ENCODE results near the gene STX18. TPM values are rescaled to one million over a fixed set of nuclear protein-coding genes. Genes with fewer than 3 reads are reported as not detected.

The STX18 gene
- total RNA-seq, 1 experiment from 2014 or later: 32.7 TPM

- ChIA-PET CTCF (interaction anchor here (0.5 to 1.6 kb wide), 10 partner anchors 17 to 1857 kb away, joined by 3 to 4 read pairs (median 4); no protein-coding TSS in a partner anchor), POLR2A (interaction anchor here (0.8 kb wide), 1 partner anchor 63 kb away, joined by 6 read pairs; the partner anchor contains the start of gene STX18)
- BruUV-seq (replicated peaks): no TSS peak
- intact Hi-C loops (cut with micrococcal nuclease): no loop called here
- no peak for TF ChIP-seq CTCF (IDR thresholded peaks at IDR 0.05; ENCODE audit: unreplicated experiment)
- H3K27ac Mint-ChIP-seq (ENCODE audit: low read depth, unreplicated experiment): no peak overlapping the region
- H3K36me3 Mint-ChIP-seq (ENCODE audit: insufficient read depth, unreplicated experiment): peaks cover 6% of the 10 kb centered on the region
- H3K9me3 Mint-ChIP-seq (ENCODE audit: unreplicated experiment): no peaks in the 10 kb centered on the region
- no peaks in the 10 kb centered on the region for H3K27me3 Mint-ChIP-seq (ENCODE audit: insufficient read depth, unreplicated experiment)
- DNase-seq (ENCODE audit: unreplicated experiment): no peak
- H3K4me3 Mint-ChIP-seq (ENCODE audit: unreplicated experiment): no peak overlapping the region
- H3K4me1 Mint-ChIP-seq (ENCODE audit: insufficient read depth, unreplicated experiment): peaks cover 14% of the 10 kb centered on the region
Observed at GRCh38 chr4:4479366-4479765, 62.5 kb downstream of the STX18 start.

- TF ChIP-seq CTCF (IDR thresholded peaks at IDR 0.05; ENCODE audit: unreplicated experiment): no peak
- POLR2A ChIA-PET: interaction anchor here (0.7 kb wide), 1 partner anchor 9 kb away, joined by 4 read pairs; no protein-coding TSS in a partner anchor
- Mint-ChIP-seq H3K27me3 (ENCODE audit: insufficient read depth, unreplicated experiment) (no peaks in the 10 kb centered on the region), H3K9me3 (ENCODE audit: unreplicated experiment) (no peaks in the 10 kb centered on the region), H3K27ac (ENCODE audit: low read depth, unreplicated experiment) (no peak overlapping the region), H3K4me3 (ENCODE audit: unreplicated experiment) (no peak overlapping the region), H3K36me3 (ENCODE audit: insufficient read depth, unreplicated experiment) (peaks cover 6% of the 10 kb centered on the region), H3K4me1 (ENCODE audit: insufficient read depth, unreplicated experiment) (peaks cover 30% of the 10 kb centered on the region)
- CTCF ChIA-PET: interaction anchor here (0.9 to 2.4 kb wide), 2 partner anchors 9 to 46 kb away, joined by 3 to 8 read pairs; no protein-coding TSS in a partner anchor
- no peak for DNase-seq (ENCODE audit: unreplicated experiment)
- no TSS peak for BruUV-seq (replicated peaks)
- intact Hi-C loops (cut with micrococcal nuclease): no loop called here
Observed at GRCh38 chr4:4477796-4478195, 64.1 kb downstream of the STX18 start.

- BruUV-seq (replicated peaks): no TSS peak
- no peaks in the 10 kb centered on the region for H3K9me3 Mint-ChIP-seq (ENCODE audit: unreplicated experiment)
- TF ChIP-seq CTCF (IDR thresholded peaks at IDR 0.05; ENCODE audit: unreplicated experiment): no peak
- intact Hi-C loops (cut with micrococcal nuclease): no loop called here
- CTCF ChIA-PET: interaction anchor here (2.4 kb wide), 1 partner anchor 10 kb away, joined by 8 read pairs; no protein-coding TSS in a partner anchor
- peak; percentile 13 for DNase-seq (ENCODE audit: unreplicated experiment)
- no peaks in the 10 kb centered on the region for H3K27me3 Mint-ChIP-seq (ENCODE audit: insufficient read depth, unreplicated experiment)
- peaks cover 34% of the 10 kb centered on the region for H3K4me1 Mint-ChIP-seq (ENCODE audit: insufficient read depth, unreplicated experiment)
- H3K36me3 Mint-ChIP-seq (ENCODE audit: insufficient read depth, unreplicated experiment): peaks cover 6% of the 10 kb centered on the region
- no peak overlapping the region for H3K4me3 Mint-ChIP-seq (ENCODE audit: unreplicated experiment)
- no peak overlapping the region for H3K27ac Mint-ChIP-seq (ENCODE audit: low read depth, unreplicated experiment)
- POLR2A ChIA-PET: no interaction called here
Observed at GRCh38 chr4:4477391-4477790, 64.5 kb downstream of the STX18 start.

GRCh38 chr4:4474476-4474875, 67.4 kb downstream of the STX18 start:
- intact Hi-C loops (cut with micrococcal nuclease): no loop called here
- CTCF ChIA-PET: no interaction called here
- Mint-ChIP-seq H3K27me3 (ENCODE audit: insufficient read depth, unreplicated experiment) (no peaks in the 10 kb centered on the region), H3K27ac (ENCODE audit: low read depth, unreplicated experiment) (peak overlapping the region; percentile 9), H3K36me3 (ENCODE audit: insufficient read depth, unreplicated experiment) (peaks cover 6% of the 10 kb centered on the region), H3K4me3 (ENCODE audit: unreplicated experiment) (no peak overlapping the region), H3K4me1 (ENCODE audit: insufficient read depth, unreplicated experiment) (peaks cover 24% of the 10 kb centered on the region), H3K9me3 (ENCODE audit: unreplicated experiment) (no peaks in the 10 kb centered on the region)
- DNase-seq (ENCODE audit: unreplicated experiment): no peak
- TF ChIP-seq CTCF (IDR thresholded peaks at IDR 0.05; ENCODE audit: unreplicated experiment): no peak
- POLR2A ChIA-PET: no interaction called here
- BruUV-seq (replicated peaks): no TSS peak
